Inferior parietal cortex (tissue), 1 donor: Measurements from ENCODE around the gene NCEH1.
A peak's percentile ranks its signal among the peaks of the same experiment; 100 is the strongest.
"Not testable (repeated sequence)": the region's sequence is repeated elsewhere in the genome, so short reads cannot be mapped to it uniquely, and the experiment has no call there.

ENCODE experiments used
- DNase-seq: peaks from one replicate; pipeline ENCODE4 v3.0.0-alpha.2; 2016; ENCODE audit errors: extremely low spot score

NCEH1 gene

DNA sequence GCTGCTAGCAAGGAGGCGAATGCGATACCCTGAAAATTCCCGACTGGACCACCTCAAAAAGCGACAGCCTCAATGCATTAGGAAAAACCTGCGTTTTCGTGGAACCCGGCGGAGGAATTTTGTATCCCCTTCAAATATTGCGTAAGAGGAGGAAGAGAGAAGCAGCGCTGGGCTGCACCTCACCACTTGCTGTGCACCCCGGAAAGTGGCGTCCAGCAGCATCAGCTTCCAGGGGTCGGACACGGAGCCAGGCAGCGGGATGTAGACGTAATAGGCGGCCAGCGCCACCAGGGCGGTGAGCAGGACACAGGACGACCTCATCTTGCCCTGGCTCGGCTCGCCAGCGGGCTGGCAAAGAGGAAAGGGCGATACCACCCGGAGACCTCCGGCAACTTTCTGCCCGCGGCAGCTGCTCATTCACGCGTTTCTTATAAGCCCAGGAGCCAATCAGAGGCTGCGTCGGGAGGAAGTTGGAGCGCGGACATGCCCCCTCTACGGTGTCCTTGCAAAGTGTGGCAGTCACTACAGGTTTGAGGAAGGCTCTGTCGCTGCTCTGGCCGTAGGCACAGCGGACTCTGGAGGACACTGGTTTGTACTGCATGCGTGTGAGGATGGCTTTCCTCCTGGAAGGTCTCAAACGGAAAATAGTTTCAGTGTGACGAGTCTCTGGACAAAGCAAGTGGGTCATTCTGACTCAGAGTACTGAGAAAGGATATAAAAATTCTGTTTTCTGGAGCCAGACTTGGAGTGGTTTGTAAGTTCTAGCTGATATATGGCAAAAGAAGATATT is at the start of gene NCEH1:
Gene NCEH1 (minus strand): TSS at position 404 of the 790 bp plus-strand sequence. CDS start 83 bp downstream, at position 321.
- peak; percentile 85 for DNase-seq

GRCh38 chr3:172760416-172760815 is 49.5 kb upstream of the NCEH1 start:
- not testable (repeated sequence) for DNase-seq

GRCh38 chr3:172753125-172753524 is 42.3 kb upstream of the NCEH1 start:
- DNase-seq = no peak

DNA sequence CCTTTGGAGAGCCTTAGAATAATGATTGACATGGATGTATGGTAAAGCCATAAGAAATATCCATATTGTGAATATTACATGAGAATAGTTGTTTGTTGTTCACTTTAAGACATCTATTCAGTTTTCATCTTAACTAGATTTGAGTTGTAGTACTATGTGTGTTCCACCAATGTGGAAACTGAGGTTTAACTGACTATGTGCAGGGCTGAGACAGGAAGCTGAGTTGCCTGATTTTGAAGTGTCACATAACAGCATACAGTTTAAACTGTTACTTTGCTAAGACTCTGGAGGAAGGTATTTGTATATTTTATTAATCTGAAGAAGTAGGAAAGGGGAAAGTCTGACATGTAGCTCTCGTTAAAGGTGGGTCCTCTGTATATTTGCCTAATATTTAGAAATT is 41.8 kb upstream of the NCEH1 start:
- no peak for DNase-seq

DNA sequence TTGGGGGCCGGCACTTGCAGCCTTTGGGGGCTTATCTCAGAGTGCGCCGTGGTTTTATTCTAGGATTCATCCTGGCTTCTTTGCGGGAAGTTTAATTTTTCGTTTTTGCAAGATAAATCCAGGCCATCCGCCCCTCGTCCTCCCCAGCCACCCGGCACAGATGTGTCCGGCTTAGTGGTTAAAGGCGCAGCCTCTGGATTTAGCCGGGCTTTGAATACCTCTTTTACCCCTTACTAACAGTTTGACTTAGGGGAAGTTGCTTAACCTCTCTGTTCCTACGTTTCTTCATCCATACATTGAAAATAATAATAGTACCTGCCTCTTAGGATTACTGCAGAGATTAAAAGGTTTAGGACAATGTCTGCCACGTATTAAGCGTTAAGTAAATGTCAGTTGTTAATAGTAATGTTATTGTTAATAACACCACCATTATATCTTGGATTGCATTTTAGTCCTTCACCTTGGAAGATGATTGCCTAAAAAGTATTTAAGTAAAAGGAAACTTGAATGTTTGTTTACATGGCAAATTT is 40.4 kb upstream of the NCEH1 start:
- peak; percentile 13 for DNase-seq

GRCh38 chr3:172750368-172751174 is 39.7 kb upstream of the NCEH1 start, which contains the start of gene ECT2:
Gene ECT2 (plus strand): TSS chr3:172750726. CDS start chr3:172754531, 3,805 bp downstream.
- peak; percentile 99 for DNase-seq

DNA sequence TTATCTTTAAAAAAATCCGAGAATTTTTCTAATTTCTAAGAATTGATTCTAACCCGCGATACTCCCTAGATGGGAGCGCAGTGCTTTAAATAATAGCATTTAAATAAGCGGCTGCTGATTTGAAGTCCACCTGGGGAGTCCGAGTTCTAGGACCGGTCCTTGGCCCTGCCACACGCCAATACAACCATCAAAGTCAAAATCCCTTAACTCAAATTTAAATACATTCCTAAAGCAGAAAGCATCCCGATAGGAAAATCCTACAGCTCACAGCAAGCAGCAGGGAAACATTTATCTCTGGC is 39.2 kb upstream of the NCEH1 start:
- DNase-seq = no peak

GRCh38 chr3:172749230-172749965 is 38.5 kb upstream of the NCEH1 start:
- peak; percentile 26 for DNase-seq

DNA sequence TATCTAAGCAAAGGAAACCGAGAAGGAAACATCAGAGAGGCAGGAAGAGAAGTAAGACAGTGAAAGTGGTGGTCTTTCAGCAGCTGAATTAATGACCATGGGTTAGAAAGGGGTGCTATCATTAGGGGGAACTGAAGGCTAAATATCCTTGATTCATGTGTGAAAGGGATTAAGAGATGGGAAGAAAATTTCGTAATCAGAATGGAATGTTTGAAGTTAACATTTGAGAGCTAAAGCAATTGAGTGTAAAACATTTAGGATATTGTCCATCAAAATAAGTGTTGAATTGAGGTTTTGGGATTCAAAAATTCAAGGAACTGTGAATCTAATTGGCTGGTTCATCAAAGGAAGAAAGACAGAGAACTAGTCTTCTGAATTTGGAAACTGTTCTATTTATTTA is 35.6 kb upstream of the NCEH1 start:
- no peak for DNase-seq

- DNase-seq = no peak
Observed at GRCh38 chr3:172739462-172739861, 28.6 kb upstream of the NCEH1 start.

- no peak for DNase-seq
Observed at GRCh38 chr3:172735014-172735413, 24.1 kb upstream of the NCEH1 start.

- DNase-seq = no peak
Observed at GRCh38 chr3:172726380-172726779, 15.5 kb upstream of the NCEH1 start.

DNA sequence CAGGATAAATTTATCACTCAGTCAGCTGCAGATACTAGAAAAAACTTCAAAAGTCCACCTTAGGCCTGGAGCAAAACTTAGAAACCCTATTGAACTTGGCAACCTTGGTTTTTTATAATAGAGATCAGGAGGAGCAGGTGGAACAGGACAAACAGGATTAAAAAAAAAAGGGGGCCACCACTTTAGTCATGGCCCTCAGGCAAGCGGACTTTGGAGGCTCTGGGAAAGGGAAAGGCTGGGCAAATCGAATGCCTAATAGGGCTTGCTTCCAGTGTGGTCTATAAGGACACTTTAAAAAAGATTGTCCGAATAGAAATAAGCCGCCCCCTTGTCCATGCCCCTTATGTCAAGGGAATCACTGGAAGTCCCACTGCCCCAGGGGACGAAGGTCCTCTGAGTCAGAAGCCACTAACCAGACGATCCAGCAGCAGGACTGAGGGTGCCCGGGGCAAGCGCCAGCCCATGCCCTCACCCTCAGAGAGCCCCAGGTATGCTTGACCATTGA is 11.7 kb upstream of the NCEH1 start:
- DNase-seq = not testable (repeated sequence)

DNA sequence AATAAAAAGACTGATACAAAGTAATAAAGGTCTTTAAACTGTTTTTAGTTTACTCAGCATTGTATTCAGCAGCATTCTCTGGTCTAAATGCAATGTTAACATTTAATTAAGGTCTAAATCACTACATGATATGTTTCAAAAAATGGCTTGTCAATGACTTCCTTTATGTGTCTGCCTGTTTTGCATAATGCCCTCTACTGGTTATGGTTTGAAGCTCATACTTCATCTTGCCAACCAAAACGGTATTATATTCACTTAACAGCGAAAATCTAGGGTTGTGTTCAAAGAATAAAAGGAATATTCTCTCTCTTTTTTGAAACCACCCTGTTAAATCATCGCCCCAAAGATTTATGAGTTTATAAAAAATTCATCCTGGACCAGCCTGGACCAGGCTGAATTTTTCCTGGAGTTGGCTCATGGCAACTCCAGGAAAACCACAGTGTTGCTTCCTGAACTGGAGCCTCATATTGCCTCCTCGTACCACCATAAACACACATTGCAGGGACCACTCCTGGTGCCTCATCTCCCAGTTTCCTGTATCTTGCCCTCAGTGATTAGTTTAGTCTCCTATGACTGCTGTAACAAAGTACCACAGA is 6.7 kb upstream of the NCEH1 start:
- DNase-seq = no peak

- DNase-seq = no peak
Observed at GRCh38 chr3:172716476-172716875, 5.6 kb upstream of the NCEH1 start.

GRCh38 chr3:172713316-172713715 is 2.4 kb upstream of the NCEH1 start:
- DNase-seq = no peak

- DNase-seq = no peak
Observed at GRCh38 chr3:172711454-172711795, 558 bp upstream of the NCEH1 start.

DNA sequence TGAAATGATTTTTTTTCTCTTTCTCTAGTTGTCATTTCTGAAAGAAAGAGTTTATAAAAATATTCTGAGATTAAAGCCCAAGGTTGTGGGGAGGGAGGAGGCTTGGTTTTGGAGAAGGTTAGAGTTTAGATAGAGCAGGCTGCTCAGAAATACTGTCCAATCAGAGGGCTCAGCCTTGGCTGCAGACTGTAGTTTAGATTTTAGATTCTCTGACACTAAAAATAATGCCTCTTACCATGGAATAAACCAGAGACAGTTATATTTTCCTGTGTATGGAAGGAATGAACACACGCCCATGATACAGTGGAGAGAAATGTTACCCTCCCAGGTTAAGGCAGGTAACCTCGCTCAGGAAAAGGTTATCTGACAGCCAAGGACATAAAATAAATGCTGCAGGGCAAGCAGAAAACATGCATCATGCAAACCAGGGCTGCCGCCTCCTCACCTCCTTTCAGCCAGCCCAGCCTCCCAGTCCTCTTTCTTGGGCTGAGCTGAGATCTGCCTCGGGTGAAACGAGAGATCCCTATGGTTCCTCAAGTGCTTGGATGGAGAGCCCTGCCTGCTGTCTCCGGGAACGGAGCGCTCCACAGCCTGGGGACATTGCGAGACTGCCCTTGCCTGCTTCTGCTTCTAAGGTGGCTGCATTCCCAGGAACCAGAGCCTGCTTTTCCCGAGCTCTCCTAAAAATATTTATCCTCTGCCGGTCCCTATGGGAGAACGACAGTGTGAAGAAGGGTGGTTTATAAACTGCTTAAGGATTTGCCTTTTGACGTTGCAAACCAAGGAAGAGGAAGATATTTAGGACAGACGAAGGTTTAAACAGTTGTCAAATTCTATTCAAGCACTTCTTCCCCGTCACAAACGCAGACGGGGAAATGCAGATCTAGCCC is 848 bp downstream of the NCEH1 start:
- DNase-seq = no peak

- no peak for DNase-seq
Observed at GRCh38 chr3:172708921-172709773, 1.7 kb downstream of the NCEH1 start.

- no peak for DNase-seq
Observed at GRCh38 chr3:172707967-172708366, 2.9 kb downstream of the NCEH1 start.
